GM12878 (cell line): ENCODE data around the gene HOXC12.

ENCODE experiments used
- CTCF ChIP-seq, 3 experiments: IDR thresholded peaks in 2 of 3; conservative IDR thresholded peaks in 1 of 3; 2 replicates each; pipeline ENCODE4 v1.5.1; 2011; ENCODE audit warnings: low read depth in 3 of 3, low read length in 3 of 3, mild to moderate bottlenecking in 3 of 3, control low read depth in 2 of 3, moderate library complexity in 2 of 3, inconsistent platforms in 1 of 3, mixed read lengths in 1 of 3; ENCODE audit not compliant: control insufficient read depth in 2 of 3, insufficient read depth in 1 of 3; ENCODE audit errors: extremely low read depth in 1 of 3
- EGR1 ChIP-seq, 2 experiments: IDR thresholded peaks; 1 replicate in 1 of 2; 2 replicates in 1 of 2; pipeline ENCODE4 v1.6.1; 2011 to 2012; ENCODE audit warnings: low read depth in 2 of 2, low read length in 2 of 2, borderline replicate concordance in 1 of 2, mild to moderate bottlenecking in 1 of 2, moderate library complexity in 1 of 2
- EP300 ChIP-seq, 2 experiments: fragments of 150-350 bp in 1 of 2; IDR thresholded peaks; 2 replicates each; pipeline ENCODE4 v1.6.1; 2011 to 2012; ENCODE audit warnings: low read depth in 2 of 2, low read length in 2 of 2, borderline replicate concordance in 1 of 2, improper control_type of control experiment in 1 of 2, inconsistent platforms in 1 of 2; ENCODE audit not compliant: control insufficient read depth in 1 of 2
- EZH2 ChIP-seq: IDR thresholded peaks from 2 replicates; pipeline ENCODE4 v1.6.1; 2012; ENCODE audit warnings: low read depth, mild to moderate bottlenecking, control low read depth, inconsistent platforms, low read length, borderline replicate concordance; ENCODE audit not compliant: control insufficient read depth
- FOXM1 ChIP-seq: IDR thresholded peaks from 2 replicates; pipeline ENCODE4 v1.6.1; 2012; ENCODE audit warnings: low read depth, mild to moderate bottlenecking, inconsistent platforms, low read length, moderate library complexity
- SRF ChIP-seq, 2 experiments: IDR thresholded peaks; 2 replicates each; pipeline ENCODE4 v1.6.1; 2011; ENCODE audit warnings: low read depth in 2 of 2, low read length in 2 of 2, mild to moderate bottlenecking in 1 of 2, moderate library complexity in 1 of 2
- ZNF274 ChIP-seq: IDR thresholded peaks from one replicate; pipeline ENCODE4 v1.8.0; 2011; ENCODE audit not compliant: insufficient read length, insufficient read depth

DNA sequence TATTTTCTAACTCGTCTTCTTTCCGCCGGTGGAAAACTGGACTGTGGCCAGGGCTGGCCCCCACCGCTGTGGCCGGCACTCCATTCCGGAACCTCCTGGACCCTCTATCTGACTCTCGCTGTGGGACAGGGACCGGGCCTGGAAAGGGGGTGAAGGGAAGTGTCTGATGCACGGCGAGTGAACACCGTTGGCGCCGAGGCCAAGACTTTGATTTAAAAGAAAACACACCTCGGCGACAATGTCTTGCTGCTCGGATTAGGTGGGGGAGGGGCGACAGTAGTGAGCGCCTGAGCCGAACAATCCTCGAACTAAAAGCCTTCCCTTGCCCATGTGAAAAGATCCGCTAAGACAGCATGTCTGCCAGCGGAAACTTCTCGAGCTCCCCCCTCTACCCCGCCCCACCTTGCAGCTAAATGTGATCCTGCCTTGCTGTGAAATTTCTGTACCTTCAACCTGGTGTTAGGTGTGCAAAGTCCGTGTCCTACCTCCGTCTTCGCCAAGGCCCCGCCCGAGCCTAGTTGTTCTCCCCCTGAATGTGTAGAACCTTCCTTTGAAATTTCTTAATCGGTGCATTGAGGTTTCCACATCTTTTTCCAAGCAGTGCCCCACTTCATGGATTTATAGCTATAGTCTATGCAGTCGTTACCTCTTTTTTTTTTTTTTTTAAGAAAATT, 20.9 kb downstream of the HOXC12 start:
- TF ChIP-seq FOXM1 (no peak), SRF (IDR thresholded peaks at IDR 0.05; ENCODE audit: low read depth in 2 of 2, low read length in 2 of 2) (no peak), EZH2 (no peak), ZNF274 (no peak), EP300 (IDR thresholded peaks at IDR 0.05; ENCODE audit: borderline replicate concordance in 1 of 2, control insufficient read depth in 1 of 2, low read depth in 2 of 2, low read length in 2 of 2) (no peak), CTCF (IDR thresholded peaks at IDR 0.05 in 2 of 3, conservative IDR thresholded peaks at IDR 0.05 in 1 of 3; ENCODE audit: control insufficient read depth in 2 of 3, extremely low read depth in 1 of 3, insufficient read depth in 1 of 3, low read depth in 3 of 3, low read length in 3 of 3) (no peak), EGR1 (IDR thresholded peaks at IDR 0.05; ENCODE audit: borderline replicate concordance in 1 of 2, low read depth in 2 of 2, low read length in 2 of 2) (no peak)
